MM.1S (cell line): Measurements from ENCODE around the gene MEGF6.
"Not testable (repeated sequence)": the region's sequence is repeated elsewhere in the genome, so short reads cannot be mapped to it uniquely, and the experiment has no call there.

ENCODE experiments used
- DNase-seq: peaks from one replicate; pipeline ENCODE4 v3.0.0-alpha.2; 2015
- H2AFZ ChIP-seq: fragments of 300-600 bp; sonication (generic); 2 replicates; pipeline ENCODE4 v1.6.0; 2016; ENCODE audit warnings: antibody characterized with exemption, low read length
- H3F3A ChIP-seq: fragments of 300-600 bp; sonication (generic); 2 replicates; pipeline ENCODE4 v1.6.1; 2016; ENCODE audit warnings: mild to moderate bottlenecking, antibody characterized with exemption, low read length, moderate library complexity, mixed read lengths; ENCODE audit not compliant: insufficient read depth
- H3K27ac ChIP-seq: fragments of 300-600 bp; sonication (generic); 2 replicates; pipeline ENCODE4 v1.5.1; 2016; ENCODE audit warnings: mild to moderate bottlenecking, low read length
- H3K27me3 ChIP-seq: fragments of 300-600 bp; sonication (generic); replicated peaks from 2 replicates; pipeline ENCODE4 v1.6.0; 2016; ENCODE audit warnings: low read length; ENCODE audit not compliant: insufficient read depth
- H3K36me3 ChIP-seq: fragments of 300-600 bp; sonication (generic); replicated peaks from 2 replicates; pipeline ENCODE4 v1.6.1; 2016; ENCODE audit warnings: mild to moderate bottlenecking, low read length, mixed read lengths; ENCODE audit not compliant: insufficient read depth
- H3K4me1 ChIP-seq: fragments of 300-600 bp; sonication (generic); 2 replicates; pipeline ENCODE4 v1.6.1; 2016; ENCODE audit warnings: low read length, mixed read lengths
- H3K4me2 ChIP-seq: fragments of 300-600 bp; sonication (generic); 2 replicates; pipeline ENCODE4 v1.6.0; 2016; ENCODE audit warnings: low read depth, low read length
- H3K4me3 ChIP-seq: fragments of 300-600 bp; sonication (generic); 2 replicates; pipeline ENCODE4 v1.5.1; 2016; ENCODE audit warnings: low read length, mixed read lengths
- H3K79me2 ChIP-seq: fragments of 300-600 bp; sonication (generic); 2 replicates; pipeline ENCODE4 v1.6.1; 2016; ENCODE audit warnings: mixed run types, low read length, mixed read lengths
- H3K9ac ChIP-seq: fragments of 300-600 bp; sonication (generic); 2 replicates; pipeline ENCODE4 v1.6.1; 2016; ENCODE audit warnings: low read length, mixed read lengths
- H3K9me2 ChIP-seq: fragments of 300-600 bp; sonication (generic); replicated peaks from 2 replicates; pipeline ENCODE4 v1.6.1; 2016; ENCODE audit warnings: mild to moderate bottlenecking, low read length, mixed read lengths; ENCODE audit not compliant: insufficient read depth
- H3K9me3 ChIP-seq: fragments of 300-600 bp; sonication (generic); replicated peaks from 2 replicates; pipeline ENCODE4 v1.6.1; 2016; ENCODE audit warnings: mild to moderate bottlenecking, low read length, mixed read lengths; ENCODE audit not compliant: insufficient read depth
- H4K20me1 ChIP-seq: fragments of 300-600 bp; sonication (generic); 2 replicates; pipeline ENCODE4 v1.6.1; 2016; ENCODE audit warnings: mild to moderate bottlenecking, low read length, moderate library complexity, mixed read lengths; ENCODE audit not compliant: insufficient read depth
- CTCF ChIP-seq: fragments of 300-600 bp; sonication (generic); IDR thresholded peaks from 2 replicates; pipeline ENCODE4 v1.5.1; 2016; ENCODE audit warnings: antibody characterized with exemption, low read length, mixed read lengths
- EZH2 ChIP-seq: fragments of 300-600 bp; sonication (generic); optimal IDR thresholded peaks from 2 replicates; pipeline ENCODE3; 2017; ENCODE audit warnings: low read depth, mild to moderate bottlenecking, antibody characterized with exemption, low read length, mixed read lengths
- EZH2phosphoT487 ChIP-seq: fragments of 300-600 bp; sonication (generic); IDR thresholded peaks from 2 replicates; pipeline ENCODE4 v1.6.1; 2018; ENCODE audit warnings: antibody characterized with exemption, low read length

The MEGF6 gene

DNA sequence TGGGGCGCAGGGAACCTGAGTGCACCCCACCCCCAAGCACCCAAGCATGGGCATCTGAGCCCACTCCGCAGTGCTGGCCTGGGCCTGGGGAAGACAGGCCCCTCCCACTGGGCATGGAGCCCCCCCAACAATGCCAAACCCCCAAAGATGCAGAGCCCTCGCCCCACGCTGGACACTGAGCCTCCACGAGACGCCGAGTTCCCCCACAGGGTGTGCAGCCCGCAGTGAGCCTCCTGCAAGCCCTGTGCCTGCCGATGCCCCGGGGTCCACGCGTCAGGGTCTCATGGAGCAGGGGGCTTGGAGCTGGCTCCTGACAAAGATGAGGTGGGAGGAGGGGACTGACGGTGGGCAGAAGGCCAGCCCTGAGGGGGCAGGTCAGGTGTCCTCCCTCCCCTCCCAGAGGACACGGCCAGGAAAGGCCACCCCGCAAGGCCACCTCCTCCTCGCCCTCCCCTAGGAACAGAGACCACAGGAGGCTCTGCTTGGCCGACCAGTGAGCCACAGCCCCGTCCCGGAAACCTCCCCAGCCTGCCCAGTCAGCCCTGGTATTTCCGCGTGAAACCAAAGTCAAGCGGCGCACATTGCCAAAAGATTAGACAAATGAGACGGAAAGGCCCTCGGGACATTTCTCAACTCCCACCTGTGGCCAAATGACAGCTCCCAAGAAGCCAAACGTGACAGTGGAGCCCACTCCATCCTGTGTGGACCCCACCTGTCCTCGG lies 33.4 kb downstream of the MEGF6 start:
- H3K9me3 ChIP-seq = no peaks in the 10 kb centered on the region
- H3K4me1 ChIP-seq = no peaks in the 10 kb centered on the region
- H3K27me3 ChIP-seq = peaks cover 76% of the 10 kb centered on the region
- H3K4me2 ChIP-seq = 0 out of 2 replicates have a peak overlapping the region, but pooled peaks have one; percentile 18
- no peak overlapping the region for H2AFZ ChIP-seq
- no peak overlapping the region for H3K27ac ChIP-seq
- H3K4me3 ChIP-seq = no peak overlapping the region
- no peaks in the 10 kb centered on the region for H4K20me1 ChIP-seq
- no peaks in the 10 kb centered on the region for H3K79me2 ChIP-seq
- no peaks in the 10 kb centered on the region for H3K9me2 ChIP-seq
- H3K36me3 ChIP-seq = no peaks in the 10 kb centered on the region
- no peaks in the 10 kb centered on the region for H3F3A ChIP-seq
- TF ChIP-seq EZH2phosphoT487 (no peak), CTCF (no peak), EZH2 (no peak)
- H3K9ac ChIP-seq = no peak overlapping the region
- peak; percentile 24 for DNase-seq

DNA sequence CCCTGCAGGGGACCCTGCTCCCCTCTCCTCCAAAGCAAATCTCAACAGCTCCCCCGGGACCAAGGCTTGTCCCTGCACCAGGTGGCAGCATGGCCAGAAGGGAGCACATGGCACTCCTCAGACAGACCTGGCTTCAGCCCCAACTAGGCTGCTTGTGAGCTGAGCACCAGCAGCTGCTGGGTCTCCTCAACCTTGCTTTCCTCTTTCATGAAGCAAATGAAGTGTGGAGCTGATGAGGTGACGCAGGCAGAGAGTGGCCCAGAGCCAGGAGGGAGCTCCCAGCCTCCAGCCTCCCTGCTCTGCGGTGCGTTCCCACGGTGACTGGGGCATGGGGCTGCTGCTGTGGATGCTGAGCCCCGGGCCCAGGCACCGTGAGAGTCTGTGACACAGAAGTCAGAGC lies 34.0 kb downstream of the MEGF6 start:
- DNase-seq = no peak
- H3K9me3 ChIP-seq = no peaks in the 10 kb centered on the region
- no peak overlapping the region for H3K9ac ChIP-seq
- H2AFZ ChIP-seq = no peak overlapping the region
- no peak overlapping the region for H3K4me3 ChIP-seq
- H3K4me1 ChIP-seq = no peaks in the 10 kb centered on the region
- no peaks in the 10 kb centered on the region for H3F3A ChIP-seq
- H4K20me1 ChIP-seq = no peaks in the 10 kb centered on the region
- H3K27ac ChIP-seq = no peak overlapping the region
- H3K36me3 ChIP-seq = no peaks in the 10 kb centered on the region
- TF ChIP-seq EZH2phosphoT487 = no peak
- TF ChIP-seq EZH2 = no peak
- no peak for TF ChIP-seq CTCF
- H3K4me2 ChIP-seq = no peak overlapping the region
- no peaks in the 10 kb centered on the region for H3K79me2 ChIP-seq
- no peaks in the 10 kb centered on the region for H3K9me2 ChIP-seq
- H3K27me3 ChIP-seq = peaks cover 71% of the 10 kb centered on the region

DNA sequence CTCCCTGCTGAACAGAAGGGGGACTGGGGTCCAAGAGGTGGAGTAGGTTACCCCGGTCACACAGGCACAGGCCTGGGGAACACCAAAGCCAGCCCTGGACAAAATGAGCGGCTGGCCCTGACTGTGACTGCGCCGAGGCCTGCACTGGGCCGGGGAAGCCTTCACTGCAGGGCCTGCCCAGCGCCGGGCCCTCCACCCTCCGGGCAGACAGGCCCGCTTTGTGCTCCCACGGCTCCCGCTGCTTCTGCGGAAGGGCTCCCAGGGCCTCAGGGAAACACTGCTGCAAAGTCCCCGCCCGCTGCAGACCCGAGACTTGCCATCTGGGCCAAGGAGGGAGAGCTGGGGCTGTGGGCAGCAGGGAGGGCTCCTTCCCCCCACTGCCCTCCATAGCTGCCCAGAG lies 35.3 kb downstream of the MEGF6 start:
- H3K36me3 ChIP-seq = no peaks in the 10 kb centered on the region
- no peak overlapping the region for H3K4me3 ChIP-seq
- no peak overlapping the region for H3K9ac ChIP-seq
- no peak overlapping the region for H3K27ac ChIP-seq
- no peaks in the 10 kb centered on the region for H4K20me1 ChIP-seq
- H3K79me2 ChIP-seq = no peaks in the 10 kb centered on the region
- no peaks in the 10 kb centered on the region for H3K9me3 ChIP-seq
- H3K9me2 ChIP-seq = no peaks in the 10 kb centered on the region
- no peak overlapping the region for H2AFZ ChIP-seq
- no peaks in the 10 kb centered on the region for H3K4me1 ChIP-seq
- H3F3A ChIP-seq = no peaks in the 10 kb centered on the region
- H3K27me3 ChIP-seq = peaks cover 58% of the 10 kb centered on the region
- DNase-seq = no peak
- no peak overlapping the region for H3K4me2 ChIP-seq
- TF ChIP-seq CTCF = no peak
- TF ChIP-seq EZH2phosphoT487 = no peak
- no peak for TF ChIP-seq EZH2

DNA sequence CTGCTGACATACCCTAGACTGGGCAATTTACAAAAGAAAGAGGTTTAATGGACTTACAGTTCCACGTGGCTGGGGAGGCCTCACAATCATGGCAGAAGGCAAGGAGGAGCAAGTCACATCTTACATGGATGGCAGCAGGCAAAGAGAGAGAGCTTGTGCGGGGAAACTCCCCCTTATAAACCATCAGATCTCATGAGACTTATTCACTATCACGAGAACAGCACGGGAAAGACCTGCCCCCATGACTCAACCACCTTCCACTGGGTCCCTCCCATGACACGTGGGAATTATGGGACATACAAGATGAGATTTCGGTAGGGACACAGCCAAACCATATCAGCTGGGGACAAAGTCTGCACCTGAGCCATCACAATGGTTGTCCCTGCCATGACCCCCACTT lies 35.8 kb downstream of the MEGF6 start:
- not testable (repeated sequence) for H3K9me3 ChIP-seq, H4K20me1 ChIP-seq, DNase-seq, H3F3A ChIP-seq, H3K4me3 ChIP-seq, H2AFZ ChIP-seq, H3K36me3 ChIP-seq, H3K4me1 ChIP-seq, H3K27ac ChIP-seq, H3K9me2 ChIP-seq, H3K79me2 ChIP-seq, H3K9ac ChIP-seq, H3K4me2 ChIP-seq
- H3K27me3 ChIP-seq = peaks cover 60% of the 10 kb centered on the region
